MM.1S (cell line): ENCODE results near the gene MTX3.
A peak's percentile ranks its signal among the peaks of the same experiment; 100 is the strongest.

Experiments used
- DNase-seq: peaks from one replicate; pipeline ENCODE4 v3.0.0-alpha.2; 2015
- H2AFZ ChIP-seq: fragments of 300-600 bp; sonication (generic); 2 replicates; pipeline ENCODE4 v1.6.0; 2016; ENCODE audit warnings: antibody characterized with exemption, low read length
- H3F3A ChIP-seq: fragments of 300-600 bp; sonication (generic); 2 replicates; pipeline ENCODE4 v1.6.1; 2016; ENCODE audit warnings: mild to moderate bottlenecking, antibody characterized with exemption, low read length, moderate library complexity, mixed read lengths; ENCODE audit not compliant: insufficient read depth
- H3K27ac ChIP-seq: fragments of 300-600 bp; sonication (generic); 2 replicates; pipeline ENCODE4 v1.5.1; 2016; ENCODE audit warnings: mild to moderate bottlenecking, low read length
- H3K27me3 ChIP-seq: fragments of 300-600 bp; sonication (generic); replicated peaks from 2 replicates; pipeline ENCODE4 v1.6.0; 2016; ENCODE audit warnings: low read length; ENCODE audit not compliant: insufficient read depth
- H3K36me3 ChIP-seq: fragments of 300-600 bp; sonication (generic); replicated peaks from 2 replicates; pipeline ENCODE4 v1.6.1; 2016; ENCODE audit warnings: mild to moderate bottlenecking, low read length, mixed read lengths; ENCODE audit not compliant: insufficient read depth
- H3K4me1 ChIP-seq: fragments of 300-600 bp; sonication (generic); 2 replicates; pipeline ENCODE4 v1.6.1; 2016; ENCODE audit warnings: low read length, mixed read lengths
- H3K4me2 ChIP-seq: fragments of 300-600 bp; sonication (generic); 2 replicates; pipeline ENCODE4 v1.6.0; 2016; ENCODE audit warnings: low read depth, low read length
- H3K4me3 ChIP-seq: fragments of 300-600 bp; sonication (generic); 2 replicates; pipeline ENCODE4 v1.5.1; 2016; ENCODE audit warnings: low read length, mixed read lengths
- H3K79me2 ChIP-seq: fragments of 300-600 bp; sonication (generic); 2 replicates; pipeline ENCODE4 v1.6.1; 2016; ENCODE audit warnings: mixed run types, low read length, mixed read lengths
- H3K9ac ChIP-seq: fragments of 300-600 bp; sonication (generic); 2 replicates; pipeline ENCODE4 v1.6.1; 2016; ENCODE audit warnings: low read length, mixed read lengths
- H3K9me2 ChIP-seq: fragments of 300-600 bp; sonication (generic); replicated peaks from 2 replicates; pipeline ENCODE4 v1.6.1; 2016; ENCODE audit warnings: mild to moderate bottlenecking, low read length, mixed read lengths; ENCODE audit not compliant: insufficient read depth
- H3K9me3 ChIP-seq: fragments of 300-600 bp; sonication (generic); replicated peaks from 2 replicates; pipeline ENCODE4 v1.6.1; 2016; ENCODE audit warnings: mild to moderate bottlenecking, low read length, mixed read lengths; ENCODE audit not compliant: insufficient read depth
- H4K20me1 ChIP-seq: fragments of 300-600 bp; sonication (generic); 2 replicates; pipeline ENCODE4 v1.6.1; 2016; ENCODE audit warnings: mild to moderate bottlenecking, low read length, moderate library complexity, mixed read lengths; ENCODE audit not compliant: insufficient read depth
- CTCF ChIP-seq: fragments of 300-600 bp; sonication (generic); IDR thresholded peaks from 2 replicates; pipeline ENCODE4 v1.5.1; 2016; ENCODE audit warnings: antibody characterized with exemption, low read length, mixed read lengths
- EZH2 ChIP-seq: fragments of 300-600 bp; sonication (generic); optimal IDR thresholded peaks from 2 replicates; pipeline ENCODE3; 2017; ENCODE audit warnings: low read depth, mild to moderate bottlenecking, antibody characterized with exemption, low read length, mixed read lengths
- EZH2phosphoT487 ChIP-seq: fragments of 300-600 bp; sonication (generic); IDR thresholded peaks from 2 replicates; pipeline ENCODE4 v1.6.1; 2018; ENCODE audit warnings: antibody characterized with exemption, low read length

The MTX3 gene

GRCh38 chr5:79990598-79991507 lies at the start of gene MTX3:
TSS of gene MTX3 (minus strand) at chr5:79991262. CDS start at chr5:79991238, 24 bp downstream.
- H3K4me2 ChIP-seq, result peak within 1 kb of the TSS; percentile 80
- peaks cover 12% of the 10 kb centered on the region for H3K4me1 ChIP-seq
- no peaks in the 10 kb centered on the region for H3K27me3 ChIP-seq
- H3K27ac ChIP-seq, result peak within 1 kb of the TSS; percentile 89
- no peaks in the 10 kb centered on the region for H3K9me2 ChIP-seq
- no peaks in the 10 kb centered on the region for H3K9me3 ChIP-seq
- peak within 1 kb of the TSS; percentile 83 for H3K4me3 ChIP-seq
- H2AFZ ChIP-seq, result peak within 1 kb of the TSS; percentile 68
- peaks cover 13% of the 10 kb centered on the region for H3K36me3 ChIP-seq
- peaks cover 21% of the 10 kb centered on the region for H3F3A ChIP-seq
- peaks cover 39% of the 10 kb centered on the region for H3K79me2 ChIP-seq
- no peaks in the 10 kb centered on the region for H4K20me1 ChIP-seq
- TF ChIP-seq EZH2 (no peak), EZH2phosphoT487 (no peak), CTCF (no peak)
- peak within 1 kb of the TSS; percentile 86 for H3K9ac ChIP-seq
- peak; percentile 92 for DNase-seq

GRCh38 chr5:80039650-80040049 lies 48.6 kb upstream of the MTX3 start:
- H3K36me3 ChIP-seq, result no peaks in the 10 kb centered on the region
- H3F3A ChIP-seq, result no peaks in the 10 kb centered on the region
- no peak overlapping the region for H2AFZ ChIP-seq
- no peak overlapping the region for H3K27ac ChIP-seq
- H3K4me1 ChIP-seq, result no peaks in the 10 kb centered on the region
- H3K9me3 ChIP-seq, result no peaks in the 10 kb centered on the region
- DNase-seq, result no peak
- H3K9me2 ChIP-seq, result no peaks in the 10 kb centered on the region
- no peaks in the 10 kb centered on the region for H3K79me2 ChIP-seq
- no peaks in the 10 kb centered on the region for H4K20me1 ChIP-seq
- no peak for TF ChIP-seq EZH2phosphoT487
- no peak overlapping the region for H3K4me3 ChIP-seq
- H3K9ac ChIP-seq, result no peak overlapping the region
- H3K27me3 ChIP-seq, result no peaks in the 10 kb centered on the region
- H3K4me2 ChIP-seq, result no peak overlapping the region

- Histone ChIP-seq H3K9me3 (no peaks in the 10 kb centered on the region), H3K27ac (no peak overlapping the region), H3K27me3 (no peaks in the 10 kb centered on the region), H3K9ac (no peak overlapping the region), H3K9me2 (no peaks in the 10 kb centered on the region), H2AFZ (no peak overlapping the region), H4K20me1 (no peaks in the 10 kb centered on the region), H3K4me3 (no peak overlapping the region), H3K36me3 (no peaks in the 10 kb centered on the region), H3F3A (no peaks in the 10 kb centered on the region), H3K4me1 (no peaks in the 10 kb centered on the region), H3K79me2 (no peaks in the 10 kb centered on the region), H3K4me2 (no peak overlapping the region)
- no peak for TF ChIP-seq EZH2
- TF ChIP-seq EZH2phosphoT487, result no peak
- TF ChIP-seq CTCF, result no peak
- no peak for DNase-seq
Observed at GRCh38 chr5:80037366-80037765, 46.3 kb upstream of the MTX3 start.

GRCh38 chr5:80036615-80037014 lies 45.6 kb upstream of the MTX3 start:
- Histone ChIP-seq H3F3A (no peaks in the 10 kb centered on the region), H3K4me3 (no peak overlapping the region), H3K4me2 (no peak overlapping the region), H3K9me2 (no peaks in the 10 kb centered on the region), H3K4me1 (no peaks in the 10 kb centered on the region), H3K36me3 (no peaks in the 10 kb centered on the region), H3K9me3 (no peaks in the 10 kb centered on the region), H4K20me1 (no peaks in the 10 kb centered on the region), H2AFZ (no peak overlapping the region), H3K9ac (no peak overlapping the region), H3K79me2 (no peaks in the 10 kb centered on the region), H3K27me3 (no peaks in the 10 kb centered on the region), H3K27ac (no peak overlapping the region)
- DNase-seq, result no peak
- TF ChIP-seq EZH2phosphoT487 (no peak), EZH2 (no peak), CTCF (no peak)
